Skeletal muscle satellite cell (primary cell): ENCODE measurements around the gene WNT6.

Source experiments
- H3K27me3 ChIP-seq: 2 replicates; pipeline ENCODE4 v1.7.0; 2013; ENCODE audit warnings: low read length; ENCODE audit not compliant: control insufficient read depth, insufficient read depth
- H3K36me3 ChIP-seq: 2 replicates; pipeline ENCODE4 v1.7.0; 2013; ENCODE audit warnings: mild to moderate bottlenecking, control low read depth, low read length; ENCODE audit not compliant: insufficient read depth
- H3K4me1 ChIP-seq: 2 replicates; pipeline ENCODE4 v1.7.0; 2013; ENCODE audit warnings: low read length; ENCODE audit not compliant: control insufficient read depth, insufficient read depth
- H3K4me2 ChIP-seq: 2 replicates; pipeline ENCODE4 v1.7.0; 2013; ENCODE audit warnings: mild to moderate bottlenecking, low read length
- H3K4me3 ChIP-seq: 2 replicates; pipeline ENCODE4 v1.7.0; 2013; ENCODE audit warnings: low read length
- H3K9ac ChIP-seq: 2 replicates; pipeline ENCODE4 v1.7.0; 2013; ENCODE audit warnings: mild to moderate bottlenecking, low read depth, low read length, moderate library complexity
- H3K9me3 ChIP-seq: replicated peaks from 2 replicates; pipeline ENCODE4 v1.7.0; 2013; ENCODE audit warnings: mild to moderate bottlenecking, control low read depth, low read length

The WNT6 gene

GRCh38 chr2:218872645-218873358 is 13.2 kb downstream of the WNT6 start:
- no peak overlapping the region for H3K9ac ChIP-seq
- H3K4me3 ChIP-seq = no peak overlapping the region
- H3K27me3 ChIP-seq = peaks cover 94% of the 10 kb centered on the region
- no peaks in the 10 kb centered on the region for H3K36me3 ChIP-seq
- H3K4me1 ChIP-seq = peaks cover 5% of the 10 kb centered on the region
- no peaks in the 10 kb centered on the region for H3K9me3 ChIP-seq
- H3K4me2 ChIP-seq = no peak overlapping the region

- H3K9ac ChIP-seq = no peak overlapping the region
- H3K27me3 ChIP-seq = peaks cover 93% of the 10 kb centered on the region
- no peaks in the 10 kb centered on the region for H3K9me3 ChIP-seq
- no peak overlapping the region for H3K4me3 ChIP-seq
- H3K4me1 ChIP-seq = peaks cover 5% of the 10 kb centered on the region
- no peak overlapping the region for H3K4me2 ChIP-seq
- no peaks in the 10 kb centered on the region for H3K36me3 ChIP-seq
Measured at GRCh38 chr2:218873359-218874194, 14.0 kb downstream of the WNT6 start.

- Histone ChIP-seq H3K4me1 (peaks cover 10% of the 10 kb centered on the region), H3K4me3 (no peak overlapping the region), H3K27me3 (peaks cover 90% of the 10 kb centered on the region), H3K9ac (no peak overlapping the region), H3K9me3 (no peaks in the 10 kb centered on the region), H3K4me2 (no peak overlapping the region), H3K36me3 (no peaks in the 10 kb centered on the region)
Measured at GRCh38 chr2:218875692-218876246, 16.2 kb downstream of the WNT6 start.

GRCh38 chr2:218876562-218877219 is 17.1 kb downstream of the WNT6 start:
- peaks cover 5% of the 10 kb centered on the region for H3K4me1 ChIP-seq
- H3K4me2 ChIP-seq = no peak overlapping the region
- H3K36me3 ChIP-seq = no peaks in the 10 kb centered on the region
- H3K9ac ChIP-seq = no peak overlapping the region
- H3K4me3 ChIP-seq = no peak overlapping the region
- H3K27me3 ChIP-seq = peaks cover 90% of the 10 kb centered on the region
- no peaks in the 10 kb centered on the region for H3K9me3 ChIP-seq

GRCh38 chr2:218877331-218877730 is 17.7 kb downstream of the WNT6 start:
- H3K4me1 ChIP-seq = peaks cover 5% of the 10 kb centered on the region
- no peaks in the 10 kb centered on the region for H3K36me3 ChIP-seq
- no peak overlapping the region for H3K9ac ChIP-seq
- no peak overlapping the region for H3K4me2 ChIP-seq
- H3K9me3 ChIP-seq = no peaks in the 10 kb centered on the region
- no peak overlapping the region for H3K4me3 ChIP-seq
- H3K27me3 ChIP-seq = peaks cover 90% of the 10 kb centered on the region

GRCh38 chr2:218877891-218878290 is 18.3 kb downstream of the WNT6 start:
- Histone ChIP-seq H3K27me3 (peaks cover 90% of the 10 kb centered on the region), H3K4me1 (peaks cover 5% of the 10 kb centered on the region), H3K4me3 (no peak overlapping the region), H3K4me2 (no peak overlapping the region), H3K9ac (no peak overlapping the region), H3K9me3 (no peaks in the 10 kb centered on the region), H3K36me3 (no peaks in the 10 kb centered on the region)

- no peaks in the 10 kb centered on the region for H3K9me3 ChIP-seq
- no peaks in the 10 kb centered on the region for H3K36me3 ChIP-seq
- no peak overlapping the region for H3K4me3 ChIP-seq
- H3K4me2 ChIP-seq = no peak overlapping the region
- no peak overlapping the region for H3K9ac ChIP-seq
- H3K27me3 ChIP-seq = peaks cover 87% of the 10 kb centered on the region
- peaks cover 5% of the 10 kb centered on the region for H3K4me1 ChIP-seq
Measured at GRCh38 chr2:218878486-218878885, 18.9 kb downstream of the WNT6 start.

- Histone ChIP-seq H3K4me1 (peaks cover 5% of the 10 kb centered on the region), H3K9me3 (no peaks in the 10 kb centered on the region), H3K27me3 (peaks cover 85% of the 10 kb centered on the region), H3K4me2 (no peak overlapping the region), H3K4me3 (no peak overlapping the region), H3K36me3 (no peaks in the 10 kb centered on the region), H3K9ac (no peak overlapping the region)
Measured at GRCh38 chr2:218878926-218879761, 19.5 kb downstream of the WNT6 start.

- Histone ChIP-seq H3K4me3 (no peak overlapping the region), H3K4me1 (peaks cover 5% of the 10 kb centered on the region), H3K4me2 (no peak overlapping the region), H3K27me3 (peaks cover 84% of the 10 kb centered on the region), H3K36me3 (no peaks in the 10 kb centered on the region), H3K9ac (no peak overlapping the region), H3K9me3 (no peaks in the 10 kb centered on the region)
Measured at GRCh38 chr2:218879776-218880101, 20.1 kb downstream of the WNT6 start.

- no peaks in the 10 kb centered on the region for H3K9me3 ChIP-seq
- H3K4me1 ChIP-seq = peaks cover 5% of the 10 kb centered on the region
- no peak within 1 kb of the TSS for H3K9ac ChIP-seq
- H3K4me2 ChIP-seq = peak within 1 kb of the TSS; percentile 23
- H3K36me3 ChIP-seq = no peaks in the 10 kb centered on the region
- peaks cover 85% of the 10 kb centered on the region for H3K27me3 ChIP-seq
- no peak within 1 kb of the TSS for H3K4me3 ChIP-seq
Measured at GRCh38 chr2:218880102-218880858, 20.7 kb downstream of the WNT6 start, which contains the start of gene WNT10A. Gene WNT10A (plus strand): TSS chr2:218880852. CDS start chr2:218880996, 144 bp downstream.
